Measurements from ENCODE around the gene ZNF428. TPM values are rescaled to one million over a fixed set of nuclear protein-coding genes. Genes with fewer than 3 reads are reported as not detected.

ZNF428 gene
- total RNA-seq, 1 experiment from 2014 or later = 39.6 TPM

- RAD21 ChIA-PET (ENCODE audit: low non-redundant PET in 1 of 2, low total read pairs in 2 of 2, uncharacterized antibody in 2 of 2, unreplicated experiment in 2 of 2) = no interaction called here
Observed at GRCh38 chr19:43620061-43621001, 902 bp upstream of the ZNF428 start.

DNA sequence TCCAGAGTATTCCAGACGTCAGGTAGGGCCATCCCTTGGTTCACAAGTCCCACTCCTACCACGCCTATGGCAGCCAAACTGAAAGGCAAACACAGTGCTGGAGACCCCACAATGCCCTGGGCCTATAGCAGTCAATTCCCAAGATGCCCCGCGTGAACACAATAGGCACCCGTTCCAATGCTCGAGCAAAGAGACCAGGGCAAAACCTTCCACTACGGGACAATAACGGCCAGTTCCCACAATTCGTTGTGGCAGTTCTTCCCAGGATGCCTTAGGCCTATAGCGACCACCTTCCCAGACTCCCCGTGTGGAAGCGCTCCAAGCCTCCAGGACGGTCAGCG is 538 bp downstream of the ZNF428 start:
- no TSS peak for BruUV-seq (replicated peaks)
- H3K79me2 ChIP-seq (ENCODE audit: insufficient read depth, low read length) = peaks cover 27% of the 10 kb centered on the region
- CTCF ChIA-PET = interaction anchor here (0.7 kb wide), 1 partner anchor 23 kb away, joined by 3 read pairs; the partner anchor contains the start of genes IRGQ and ZNF576
- peaks cover 12 to 26% of the 10 kb centered on the region in 2 experiments for H3K4me1 ChIP-seq (ENCODE audit: control insufficient read depth in 1 of 2, insufficient read depth in 2 of 2, low read length in 2 of 2)
- H3K27me3 ChIP-seq (ENCODE audit: insufficient read depth, low read length) = no peaks in the 10 kb centered on the region
- TF ChIP-seq TCF7L2 (IDR thresholded peaks at IDR 0.05; ENCODE audit: borderline replicate concordance, extremely low read depth, insufficient read depth, insufficient read length) (no peak), ELF1 (IDR thresholded peaks at IDR 0.05; ENCODE audit: borderline replicate concordance, low read depth) (no peak), SP1 (IDR thresholded peaks at IDR 0.05; ENCODE audit: low read depth) (no peak)
- peak overlapping the region; percentile 99 for H3K4me2 ChIP-seq (ENCODE audit: low read length)
- no peaks in the 10 kb centered on the region for H3K9me2 ChIP-seq (ENCODE audit: insufficient read depth)
- intact Hi-C loops (cut with micrococcal nuclease) = loop anchor here (1.0 kb wide), 1 partner anchor 23 kb away; the partner anchor contains the start of genes IRGQ and ZNF576
- peak overlapping the region; percentile 72 for H3K9ac ChIP-seq (ENCODE audit: low read length)
- no peak for DNase-seq (ENCODE audit: low read depth, low spot score)
- peak overlapping the region; percentile 91 for H3K27ac ChIP-seq (ENCODE audit: low read depth, low read length)
- H3K9me3 ChIP-seq (ENCODE audit: control insufficient read depth in 1 of 2, insufficient read depth in 1 of 2, low read depth in 1 of 2, low read length in 2 of 2) = no peaks in the 10 kb centered on the region
- POLR2A ChIA-PET = interaction anchor here (0.7 kb wide), 1 partner anchor 41 kb away, joined by 4 read pairs; no protein-coding TSS in a partner anchor
- no peaks in the 10 kb centered on the region for H3K36me3 ChIP-seq (ENCODE audit: control insufficient read depth in 1 of 2, insufficient read depth in 2 of 2, low read length in 2 of 2)
- peak; percentile 65 for ATAC-seq
- H3K4me3 ChIP-seq (replicated peaks in 1 of 2; ENCODE audit: low read depth in 1 of 2, low read length in 2 of 2) = peak overlapping the region; percentile 77 to 84
- H4K20me1 ChIP-seq (ENCODE audit: insufficient read depth) = no peaks in the 10 kb centered on the region
- RAD21 ChIA-PET (ENCODE audit: low non-redundant PET in 1 of 2, low total read pairs in 2 of 2, uncharacterized antibody in 2 of 2, unreplicated experiment in 2 of 2) = no interaction called here
- peak overlapping the region; percentile 66 for H2AFZ ChIP-seq (ENCODE audit: low read depth, low read length, poor library complexity, severe bottlenecking)

More at GRCh38 chr19:43620061-43621001, 902 bp upstream of the ZNF428 start:
- Histone ChIP-seq H3K4me1 (ENCODE audit: control insufficient read depth in 1 of 2, insufficient read depth in 2 of 2, low read length in 2 of 2) (peaks cover 19 to 39% of the 10 kb centered on the region in 2 experiments), H3K79me2 (ENCODE audit: insufficient read depth, low read length) (peaks cover 27% of the 10 kb centered on the region), H3K9ac (ENCODE audit: low read length) (peak overlapping the region; percentile 72), H3K9me3 (ENCODE audit: control insufficient read depth in 1 of 2, insufficient read depth in 1 of 2, low read depth in 1 of 2, low read length in 2 of 2) (no peaks in the 10 kb centered on the region), H3K4me2 (ENCODE audit: low read length) (peak overlapping the region; percentile 99), H3K36me3 (ENCODE audit: control insufficient read depth in 1 of 2, insufficient read depth in 2 of 2, low read length in 2 of 2) (no peaks in the 10 kb centered on the region), H3K4me3 (replicated peaks in 1 of 2; ENCODE audit: low read depth in 1 of 2, low read length in 2 of 2) (peak overlapping the region; percentile 77 to 84), H3K27me3 (ENCODE audit: insufficient read depth, low read length) (no peaks in the 10 kb centered on the region), H3K9me2 (ENCODE audit: insufficient read depth) (no peaks in the 10 kb centered on the region), H4K20me1 (ENCODE audit: insufficient read depth) (no peaks in the 10 kb centered on the region), H2AFZ (ENCODE audit: low read depth, low read length, poor library complexity, severe bottlenecking) (no peak overlapping the region), H3K27ac (ENCODE audit: low read depth, low read length) (peak overlapping the region; percentile 91)
- no peak for TF ChIP-seq TCF7L2 (IDR thresholded peaks at IDR 0.05; ENCODE audit: borderline replicate concordance, extremely low read depth, insufficient read depth, insufficient read length)
- no peak for TF ChIP-seq ZFX (IDR thresholded peaks at IDR 0.05)
- peak; percentile 20; the same call in 1 of the 2 replicates for TF ChIP-seq POLR2AphosphoS5 (IDR thresholded peaks at IDR 0.05; ENCODE audit: low read depth, low read length)
- DNase-seq (ENCODE audit: low read depth, low spot score) (no peak), ATAC-seq (no peak)
- intact Hi-C loops (cut with micrococcal nuclease) = no loop called here
- BruUV-seq (replicated peaks) = TSS peak; percentile 82
- CTCF ChIA-PET = no interaction called here
- POLR2A ChIA-PET = no interaction called here

All from HCT116 (cell line).